ENCODE data around the gene EDIL3.
"Not testable (repeated sequence)": the region's sequence is repeated elsewhere in the genome, so short reads cannot be mapped to it uniquely, and the experiment has no call there.

EDIL3 gene

DNA sequence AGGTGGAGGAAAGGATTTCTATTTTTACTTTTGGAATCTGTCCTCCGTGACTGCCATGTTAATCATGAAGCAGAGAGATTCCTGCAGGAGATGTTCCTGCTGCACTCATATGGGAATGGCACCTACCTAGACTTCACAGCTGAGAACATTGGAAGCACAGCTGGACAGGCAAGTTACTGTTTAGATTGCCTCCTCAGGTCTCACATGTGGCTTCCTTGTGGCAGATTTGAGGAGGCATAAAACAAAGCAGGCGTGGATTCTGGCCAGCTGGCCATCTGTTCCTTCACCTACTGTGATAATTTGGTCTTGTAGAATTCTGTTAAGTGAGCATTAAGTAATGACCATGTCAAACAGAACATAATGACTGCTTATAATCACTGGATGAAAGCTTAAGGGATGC is 193.4 kb downstream of the EDIL3 start:
- DNase-seq (ENCODE audit: low spot score): no peak
- in situ Hi-C loops (cut with MboI; ENCODE audit: low sequenced_read_pairs, unreplicated experiment): no loop called here
- TF ChIP-seq CTCF (IDR thresholded peaks at IDR 0.05; ENCODE audit: borderline replicate concordance, control extremely low read depth, extremely low read depth, insufficient read depth, missing control alignments): no peak

- no peak for DNase-seq (ENCODE audit: low spot score)
- in situ Hi-C loops (cut with MboI; ENCODE audit: low sequenced_read_pairs, unreplicated experiment): no loop called here
- no peak for TF ChIP-seq CTCF (IDR thresholded peaks at IDR 0.05; ENCODE audit: borderline replicate concordance, control extremely low read depth, extremely low read depth, insufficient read depth, missing control alignments)
Observed at GRCh38 chr5:84184857-84185256, 199.8 kb downstream of the EDIL3 start.

DNA sequence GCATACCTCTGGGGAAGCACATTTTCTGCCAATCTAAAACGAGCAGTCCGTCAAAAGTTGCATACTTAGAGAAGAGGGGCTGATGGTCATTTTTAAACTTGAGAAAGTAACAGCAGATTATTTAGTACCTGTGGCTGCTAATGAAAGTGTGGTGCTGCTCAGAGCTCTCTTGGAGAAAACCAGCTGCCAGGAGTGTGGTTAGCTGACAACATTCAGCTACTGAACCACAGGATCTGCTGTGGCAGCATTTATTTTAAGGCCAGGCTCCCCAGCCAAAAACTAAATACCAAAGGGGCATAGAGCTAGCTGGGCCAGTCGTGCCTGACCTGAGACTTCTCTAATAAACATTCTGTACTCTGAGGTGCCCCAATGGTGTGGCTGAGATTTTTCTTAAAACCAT is 203.6 kb downstream of the EDIL3 start:
- in situ Hi-C loops (cut with MboI; ENCODE audit: low sequenced_read_pairs, unreplicated experiment): no loop called here
- no peak for DNase-seq (ENCODE audit: low spot score)

GRCh38 chr5:84168841-84169240 is 215.8 kb downstream of the EDIL3 start:
- in situ Hi-C loops (cut with MboI; ENCODE audit: low sequenced_read_pairs, unreplicated experiment): no loop called here
- no peak for DNase-seq (ENCODE audit: low spot score)
- no peak for TF ChIP-seq CTCF (IDR thresholded peaks at IDR 0.05; ENCODE audit: borderline replicate concordance, control extremely low read depth, extremely low read depth, insufficient read depth, missing control alignments)

More for the DNA sequence above, 203.6 kb downstream of the EDIL3 start:
- TF ChIP-seq CTCF (IDR thresholded peaks at IDR 0.05; ENCODE audit: borderline replicate concordance, control extremely low read depth, extremely low read depth, insufficient read depth, missing control alignments): no peak

- DNase-seq (ENCODE audit: low spot score): no peak
- no peak for TF ChIP-seq CTCF (IDR thresholded peaks at IDR 0.05; ENCODE audit: borderline replicate concordance, control extremely low read depth, extremely low read depth, insufficient read depth, missing control alignments)
- in situ Hi-C loops (cut with MboI; ENCODE audit: low sequenced_read_pairs, unreplicated experiment): no loop called here
Observed at GRCh38 chr5:84163671-84164070, 221.0 kb downstream of the EDIL3 start.

DNA sequence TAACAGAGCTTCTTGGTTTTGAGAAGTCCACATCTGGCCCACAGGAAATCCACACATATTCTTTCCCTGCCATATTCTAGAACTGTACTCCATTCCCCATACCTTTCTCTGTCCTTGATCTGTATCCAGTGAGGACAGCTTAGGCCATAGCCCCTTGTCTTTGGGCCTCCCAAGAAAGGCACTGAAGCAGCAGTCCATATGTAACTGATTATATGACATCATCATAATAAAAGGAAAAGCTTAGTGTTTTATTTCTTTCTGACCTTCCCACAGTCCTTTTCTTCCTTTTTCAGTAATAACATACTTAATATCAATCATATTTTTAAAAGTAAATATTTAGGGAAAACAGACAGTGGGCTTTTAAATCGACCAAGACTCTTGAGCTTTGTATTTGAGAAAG is 222.0 kb downstream of the EDIL3 start:
- DNase-seq (ENCODE audit: low spot score): no peak
- in situ Hi-C loops (cut with MboI; ENCODE audit: low sequenced_read_pairs, unreplicated experiment): no loop called here
- no peak for TF ChIP-seq CTCF (IDR thresholded peaks at IDR 0.05; ENCODE audit: borderline replicate concordance, control extremely low read depth, extremely low read depth, insufficient read depth, missing control alignments)

DNA sequence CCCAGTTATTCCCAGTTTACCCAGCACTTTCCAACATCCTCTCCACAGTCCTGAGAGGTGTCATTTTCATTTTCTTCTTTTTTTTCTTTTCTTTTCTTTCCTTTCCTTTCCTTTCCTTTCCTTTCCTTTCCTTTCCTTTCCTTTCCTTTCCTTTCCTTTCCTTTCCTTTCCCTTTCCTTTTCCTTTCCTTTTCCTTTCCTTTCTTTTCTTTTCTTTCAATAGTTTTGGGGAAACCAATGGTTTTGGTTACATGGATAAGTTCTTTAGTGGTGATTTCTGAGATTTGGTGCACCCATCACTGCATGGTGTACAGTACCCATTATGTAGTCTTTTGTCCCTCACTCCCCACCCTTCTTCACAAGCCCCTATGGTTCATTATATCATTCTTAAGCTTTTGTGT is 224.0 kb downstream of the EDIL3 start:
- DNase-seq (ENCODE audit: low spot score); in situ Hi-C loops (cut with MboI; ENCODE audit: low sequenced_read_pairs, unreplicated experiment): not testable (repeated sequence)

All from GM13976 (cell line).